Transverse colon (tissue), 3 donors: ENCODE data around the gene TOE1.
A peak's percentile ranks its signal among the peaks of the same experiment; 100 is the strongest.

ENCODE experiments used
- CTCF ChIP-seq, 5 experiments: fragments of 200-600 bp in 3 of 5; fragments of 450-650 bp in 2 of 5; sonication (generic) in 3 of 5; IDR thresholded peaks; 1 replicate in 2 of 5; 2 replicates in 3 of 5; pipeline ENCODE4 v1.5.1; 2016 to 2017; ENCODE audit warnings: antibody characterized with exemption in 5 of 5, inconsistent platforms in 3 of 5, mild to moderate bottlenecking in 2 of 5, moderate library complexity in 1 of 5
- POLR2A ChIP-seq: fragments of 450-650 bp; IDR thresholded peaks from one replicate; pipeline ENCODE4 v1.6.1; 2016; ENCODE audit warnings: antibody characterized with exemption, mild to moderate bottlenecking, moderate library complexity

- peak; percentile 67 to 85 (median 71) for TF ChIP-seq CTCF (IDR thresholded peaks at IDR 0.05)
- TF ChIP-seq POLR2A, result no peak
These were observed 20.0 kb downstream of the TOE1 start for GRCh38 chr1:45359882-45360513.
